Nephron (organoid): ENCODE data around the gene ANKRD13C.
A peak's percentile ranks its signal among the peaks of the same experiment; 100 is the strongest.

ENCODE experiments used
- H3K27ac Mint-ChIP-seq, 3 experiments: 2 replicates each; pipeline ENCODE4 v1.8.0; 2020; ENCODE audit warnings: mixed read lengths in 3 of 3, mild to moderate bottlenecking in 2 of 3, moderate library complexity in 1 of 3
- H3K27me3 Mint-ChIP-seq: 2 replicates; pipeline ENCODE4 v1.8.0; 2021; ENCODE audit warnings: low read depth, mild to moderate bottlenecking, moderate library complexity, mixed read lengths
- H3K36me3 Mint-ChIP-seq: 2 replicates; pipeline ENCODE4 v1.8.0; 2020; ENCODE audit warnings: low read depth, mixed read lengths
- H3K4me1 Mint-ChIP-seq: 2 replicates; pipeline ENCODE4 v1.8.0; 2020; ENCODE audit warnings: mixed read lengths
- H3K4me3 Mint-ChIP-seq, 3 experiments: 2 replicates each; pipeline ENCODE4 v1.8.0; 2020; ENCODE audit warnings: mild to moderate bottlenecking in 3 of 3, mixed read lengths in 3 of 3, moderate library complexity in 2 of 3
- H3K9me3 Mint-ChIP-seq: 2 replicates; pipeline ENCODE4 v1.8.0; 2020; ENCODE audit warnings: mixed read lengths
- TF ChIP-seq, protein P1 (sequence below), 3 experiments: fragments of 200-600 bp; sonication (generic); IDR thresholded peaks; one replicate each; pipeline ENCODE4 v1.5.0; 2021; ENCODE audit warnings: antibody characterized with exemption in 3 of 3; ENCODE audit not compliant: unreplicated experiment in 3 of 3

Gene ANKRD13C

DNA sequence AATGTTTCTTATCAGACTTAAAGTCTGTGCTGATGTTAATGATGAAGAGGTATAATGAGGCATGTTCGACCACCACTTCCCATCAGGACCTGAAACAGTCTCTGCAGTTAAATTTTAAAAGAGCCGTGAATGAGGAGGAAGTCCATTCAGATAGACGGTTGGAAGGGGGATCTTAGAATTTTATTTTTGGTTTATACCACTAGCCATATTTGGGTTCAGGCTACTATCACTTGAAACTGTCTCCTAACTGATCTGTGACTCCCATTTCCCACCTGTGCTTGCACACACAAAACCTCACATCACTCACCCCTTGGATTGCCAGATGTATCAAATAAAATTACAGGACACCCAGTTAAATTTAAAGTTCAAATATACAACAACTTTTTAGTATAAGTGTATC lies 9.9 kb upstream of the ANKRD13C start:
- Mint-ChIP-seq H3K4me3 (no peak overlapping the region), H3K27me3 (no peaks in the 10 kb centered on the region), H3K9me3 (no peaks in the 10 kb centered on the region), H3K27ac (no peak overlapping the region), H3K4me1 (peaks cover 12% of the 10 kb centered on the region), H3K36me3 (peaks cover 3% of the 10 kb centered on the region)
- TF ChIP-seq, protein P1, sequence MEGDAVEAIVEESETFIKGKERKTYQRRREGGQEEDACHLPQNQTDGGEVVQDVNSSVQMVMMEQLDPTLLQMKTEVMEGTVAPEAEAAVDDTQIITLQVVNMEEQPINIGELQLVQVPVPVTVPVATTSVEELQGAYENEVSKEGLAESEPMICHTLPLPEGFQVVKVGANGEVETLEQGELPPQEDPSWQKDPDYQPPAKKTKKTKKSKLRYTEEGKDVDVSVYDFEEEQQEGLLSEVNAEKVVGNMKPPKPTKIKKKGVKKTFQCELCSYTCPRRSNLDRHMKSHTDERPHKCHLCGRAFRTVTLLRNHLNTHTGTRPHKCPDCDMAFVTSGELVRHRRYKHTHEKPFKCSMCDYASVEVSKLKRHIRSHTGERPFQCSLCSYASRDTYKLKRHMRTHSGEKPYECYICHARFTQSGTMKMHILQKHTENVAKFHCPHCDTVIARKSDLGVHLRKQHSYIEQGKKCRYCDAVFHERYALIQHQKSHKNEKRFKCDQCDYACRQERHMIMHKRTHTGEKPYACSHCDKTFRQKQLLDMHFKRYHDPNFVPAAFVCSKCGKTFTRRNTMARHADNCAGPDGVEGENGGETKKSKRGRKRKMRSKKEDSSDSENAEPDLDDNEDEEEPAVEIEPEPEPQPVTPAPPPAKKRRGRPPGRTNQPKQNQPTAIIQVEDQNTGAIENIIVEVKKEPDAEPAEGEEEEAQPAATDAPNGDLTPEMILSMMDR (IDR thresholded peaks at IDR 0.05; ENCODE audit: unreplicated experiment in 3 of 3): no peak

DNA sequence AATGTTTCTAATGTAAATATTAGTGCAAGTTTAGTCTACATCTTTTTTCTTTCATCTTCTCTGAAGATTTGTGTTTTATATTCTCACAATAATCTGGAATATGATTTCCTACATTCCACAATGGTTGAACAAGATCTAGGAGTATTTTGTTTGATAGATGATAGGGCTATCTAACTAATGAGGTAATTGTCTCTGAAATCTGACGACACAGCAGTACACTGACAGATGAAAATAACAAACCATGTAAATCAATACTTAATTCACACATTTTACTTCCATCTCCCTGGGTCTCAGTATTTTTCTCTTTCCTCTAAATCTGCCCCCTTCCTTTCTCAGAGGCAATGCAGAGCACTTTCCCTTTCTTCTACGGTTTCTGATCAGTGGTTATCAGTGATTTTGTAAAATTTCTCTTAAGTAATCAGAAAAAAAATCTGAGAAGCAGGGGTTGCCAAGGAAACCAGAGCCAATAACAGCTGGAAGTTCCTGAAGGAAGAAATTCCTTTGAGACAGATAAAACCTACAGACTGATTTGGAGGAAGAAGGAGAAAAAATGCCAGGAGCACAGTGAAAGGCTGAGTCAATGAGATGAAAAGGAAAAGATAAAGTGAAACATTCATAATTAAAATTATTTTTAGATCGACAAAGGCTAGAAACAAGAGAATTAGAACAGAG lies 7.3 kb upstream of the ANKRD13C start:
- no peaks in the 10 kb centered on the region for H3K27me3 Mint-ChIP-seq
- H3K27ac Mint-ChIP-seq: peak overlapping the region; percentile 14 to 45 (median 34)
- peaks cover 12% of the 10 kb centered on the region for H3K4me1 Mint-ChIP-seq
- H3K9me3 Mint-ChIP-seq: no peaks in the 10 kb centered on the region
- no peak overlapping the region for H3K4me3 Mint-ChIP-seq
- peaks cover 1% of the 10 kb centered on the region for H3K36me3 Mint-ChIP-seq
- TF ChIP-seq, protein P1 (IDR thresholded peaks at IDR 0.05; ENCODE audit: unreplicated experiment in 3 of 3): no peak

DNA sequence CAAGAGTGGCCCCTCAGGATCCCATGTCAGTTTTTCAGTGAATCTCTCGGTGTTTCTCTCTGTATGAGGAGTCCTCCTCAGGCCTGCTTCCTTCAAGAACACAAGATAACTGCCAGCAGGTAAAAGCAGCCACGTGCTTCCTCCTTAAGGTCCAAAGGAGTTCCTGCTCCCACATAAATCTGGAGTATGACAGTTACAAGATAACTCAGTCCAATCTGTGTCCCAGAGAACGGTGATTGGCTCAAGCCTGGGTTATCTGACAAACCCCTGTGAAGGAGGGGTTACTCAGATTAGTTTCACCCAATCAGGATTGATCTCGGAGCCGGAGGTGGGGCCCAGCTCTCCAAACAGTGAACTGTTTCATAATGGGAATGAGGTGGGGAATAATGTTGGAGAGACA lies 5.8 kb upstream of the ANKRD13C start:
- TF ChIP-seq, protein P1 (IDR thresholded peaks at IDR 0.05; ENCODE audit: unreplicated experiment in 3 of 3): no peak
- no peak overlapping the region for H3K27ac Mint-ChIP-seq
- H3K9me3 Mint-ChIP-seq: no peaks in the 10 kb centered on the region
- H3K4me1 Mint-ChIP-seq: peaks cover 18% of the 10 kb centered on the region
- H3K4me3 Mint-ChIP-seq: no peak overlapping the region
- no peaks in the 10 kb centered on the region for H3K36me3 Mint-ChIP-seq
- H3K27me3 Mint-ChIP-seq: no peaks in the 10 kb centered on the region

DNA sequence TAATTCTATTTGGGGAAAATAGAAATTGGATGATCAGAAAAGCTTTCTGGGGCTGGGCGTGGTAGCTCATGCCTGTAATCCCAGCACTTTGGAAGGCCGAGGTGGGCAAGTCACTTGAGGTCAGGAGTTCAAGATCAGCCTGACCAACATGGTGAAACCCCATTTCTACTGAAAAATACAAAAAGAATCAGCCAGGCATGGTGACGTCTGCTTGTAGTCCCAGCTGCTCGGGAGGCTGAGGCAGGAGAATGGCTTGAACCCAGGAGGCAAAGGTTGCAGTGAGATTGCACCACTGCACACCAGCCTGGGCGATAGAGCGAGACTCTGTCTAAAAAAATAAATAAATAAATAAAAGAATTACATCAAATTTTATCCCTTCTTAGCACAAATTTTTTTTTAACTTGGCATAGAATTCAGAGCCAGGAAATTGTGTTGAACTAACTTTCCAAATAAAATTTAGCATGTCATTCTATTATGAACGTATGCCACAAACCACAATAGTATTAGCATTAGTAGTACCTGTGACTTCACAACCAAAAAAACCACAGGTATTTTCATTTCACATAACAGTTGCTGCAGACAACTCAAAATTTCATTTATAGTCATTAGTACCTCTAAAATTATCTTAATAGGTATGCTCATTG lies 4.5 kb upstream of the ANKRD13C start:
- peaks cover 25% of the 10 kb centered on the region for H3K4me1 Mint-ChIP-seq
- no peaks in the 10 kb centered on the region for H3K9me3 Mint-ChIP-seq
- no peaks in the 10 kb centered on the region for H3K27me3 Mint-ChIP-seq
- H3K36me3 Mint-ChIP-seq: no peaks in the 10 kb centered on the region
- no peak overlapping the region for H3K27ac Mint-ChIP-seq
- TF ChIP-seq, protein P1 (IDR thresholded peaks at IDR 0.05; ENCODE audit: unreplicated experiment in 3 of 3): no peak
- no peak overlapping the region for H3K4me3 Mint-ChIP-seq

DNA sequence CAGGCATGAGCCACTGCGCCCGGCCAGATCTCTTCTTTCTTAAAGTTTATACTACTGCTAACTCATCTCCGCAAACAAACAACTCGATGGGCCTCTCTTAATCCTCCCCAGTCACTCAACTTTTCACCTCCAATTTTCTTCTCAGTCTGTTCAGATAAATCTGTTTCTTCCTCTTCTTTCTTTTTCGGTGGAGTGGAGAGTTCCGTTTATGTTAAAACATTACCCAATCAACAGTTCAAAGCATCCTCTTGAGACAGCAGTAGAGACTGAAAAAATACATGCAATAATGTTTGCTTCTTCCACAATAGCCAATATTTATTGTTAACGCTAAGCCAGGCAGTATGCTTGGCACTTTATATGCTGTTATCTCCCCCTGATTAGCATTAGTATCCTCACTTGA lies 1.4 kb upstream of the ANKRD13C start:
- TF ChIP-seq, protein P1 (IDR thresholded peaks at IDR 0.05; ENCODE audit: unreplicated experiment in 3 of 3): no peak
- no peaks in the 10 kb centered on the region for H3K27me3 Mint-ChIP-seq
- H3K4me3 Mint-ChIP-seq: peak overlapping the region; percentile 94 to 96 (median 95)
- H3K9me3 Mint-ChIP-seq: no peaks in the 10 kb centered on the region
- H3K36me3 Mint-ChIP-seq: no peaks in the 10 kb centered on the region
- H3K27ac Mint-ChIP-seq: peak overlapping the region; percentile 84 to 98 (median 94)
- peaks cover 20% of the 10 kb centered on the region for H3K4me1 Mint-ChIP-seq

DNA sequence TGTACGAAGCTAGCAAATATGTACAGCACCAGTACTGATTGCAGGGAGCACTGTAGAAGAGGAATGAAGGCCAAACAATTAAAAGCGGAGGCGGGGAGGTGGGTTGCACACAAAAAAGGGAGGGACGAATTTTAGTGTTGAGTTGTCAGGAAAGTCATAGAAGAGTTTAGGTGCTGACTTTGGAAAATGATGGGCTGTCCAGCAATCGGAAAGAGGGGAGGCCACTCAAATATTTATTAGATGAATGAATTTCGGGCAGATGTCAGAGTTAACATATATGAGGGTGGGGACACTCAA lies 537 bp upstream of the ANKRD13C start:
- TF ChIP-seq, protein P1 (IDR thresholded peaks at IDR 0.05; ENCODE audit: unreplicated experiment in 3 of 3): no peak
- Mint-ChIP-seq H3K27me3 (no peaks in the 10 kb centered on the region), H3K4me1 (peaks cover 23% of the 10 kb centered on the region), H3K27ac (peak overlapping the region; percentile 94 to 98 (median 98)), H3K4me3 (peak overlapping the region; percentile 94 to 96 (median 95)), H3K9me3 (no peaks in the 10 kb centered on the region), H3K36me3 (peaks cover 3% of the 10 kb centered on the region)
